HG03354 (cell line): ENCODE data around the gene FBXO22.

Experiments
- ATAC-seq: cut with Tn5 transposase; IDR thresholded peaks from one replicate; pipeline ENCODE4 v1.9.1; 2021; ENCODE audit warnings: mild to moderate bottlenecking; ENCODE audit not compliant: unreplicated experiment, poor library complexity, severe bottlenecking

Gene FBXO22

DNA sequence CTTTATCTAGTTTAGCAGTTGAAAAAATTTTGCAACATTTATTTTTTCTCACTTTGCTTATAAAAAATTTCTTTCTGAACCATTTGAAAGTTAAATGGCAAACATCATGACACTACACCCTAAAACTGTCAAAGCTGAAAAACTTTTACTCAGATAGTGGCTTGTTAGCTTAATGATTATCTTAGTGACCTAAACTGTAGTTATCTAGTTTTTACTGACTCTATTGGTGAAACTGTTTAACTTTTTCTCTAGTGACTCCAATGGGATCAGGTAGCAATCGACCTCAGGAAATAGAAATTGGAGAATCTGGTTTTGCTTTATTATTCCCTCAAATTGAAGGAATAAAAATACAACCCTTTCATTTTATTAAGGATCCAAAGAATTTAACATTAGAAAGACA, 13.3 kb downstream of the FBXO22 start:
- no peak for ATAC-seq

DNA sequence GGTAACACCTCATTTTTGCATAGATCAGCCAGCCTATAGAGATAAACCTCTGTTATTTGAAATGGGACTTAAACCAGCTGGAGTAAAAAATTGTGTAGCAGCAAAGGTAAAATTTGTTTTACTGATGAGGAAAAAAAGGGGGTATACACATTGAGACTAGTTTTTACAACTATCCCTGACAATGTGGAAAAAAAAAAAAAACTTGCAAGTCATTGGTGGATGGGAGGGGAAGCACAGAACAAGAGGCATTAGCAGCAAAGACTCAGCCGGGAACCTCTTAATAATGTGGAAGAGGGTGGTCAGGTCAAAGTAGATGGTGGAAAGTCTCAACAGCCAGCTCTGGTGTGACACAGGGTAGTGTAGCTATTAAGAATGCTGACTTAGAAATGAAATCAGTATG, 14.5 kb downstream of the FBXO22 start:
- no peak for ATAC-seq

DNA sequence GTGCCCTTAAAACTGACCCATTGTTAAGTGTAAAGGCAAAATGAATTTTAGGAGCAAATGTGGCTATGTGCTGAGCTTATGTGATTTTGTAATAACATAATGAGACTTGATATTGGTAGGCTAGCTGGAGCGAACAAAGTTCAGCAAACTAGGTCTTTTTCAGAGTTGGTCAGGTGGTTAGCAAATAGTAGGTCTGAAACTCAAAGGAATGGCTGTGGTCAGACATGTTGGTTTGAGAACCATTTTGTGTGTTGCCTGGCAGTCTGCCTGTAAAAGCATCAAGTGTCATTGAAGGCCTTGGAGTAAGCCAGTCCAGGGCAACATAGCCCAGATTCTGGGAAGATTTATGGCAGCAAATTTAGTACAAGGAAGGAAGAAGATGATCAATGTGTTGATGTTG, 16.4 kb downstream of the FBXO22 start:
- no peak for ATAC-seq

- no peak for ATAC-seq
These were observed 18.3 kb downstream of the FBXO22 start for GRCh38 chr15:75921732-75922703.

DNA sequence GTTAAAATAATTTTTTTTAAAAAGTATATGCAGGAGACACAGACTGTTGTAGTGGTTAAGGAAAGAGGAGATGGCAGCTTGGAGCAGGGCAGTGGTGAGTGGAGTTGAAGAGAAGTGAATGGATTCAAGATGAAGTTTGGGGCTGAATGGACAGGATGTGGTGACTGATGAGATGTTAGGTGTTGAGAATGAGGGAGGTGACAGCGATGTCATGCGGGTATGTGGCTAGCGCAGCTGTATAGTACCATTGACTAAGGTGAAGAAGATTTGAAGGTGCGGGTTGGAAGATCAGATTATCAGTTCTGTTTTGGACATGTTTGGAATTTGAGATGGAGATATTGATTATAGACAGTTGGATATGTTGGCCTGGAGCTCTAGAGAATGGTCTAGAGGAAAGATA, 20.1 kb downstream of the FBXO22 start:
- ATAC-seq, result no peak

- no peak for ATAC-seq
These were observed 20.9 kb downstream of the FBXO22 start for GRCh38 chr15:75924576-75924975.

GRCh38 chr15:75925440-75925839, 21.8 kb downstream of the FBXO22 start:
- ATAC-seq, result no peak

DNA sequence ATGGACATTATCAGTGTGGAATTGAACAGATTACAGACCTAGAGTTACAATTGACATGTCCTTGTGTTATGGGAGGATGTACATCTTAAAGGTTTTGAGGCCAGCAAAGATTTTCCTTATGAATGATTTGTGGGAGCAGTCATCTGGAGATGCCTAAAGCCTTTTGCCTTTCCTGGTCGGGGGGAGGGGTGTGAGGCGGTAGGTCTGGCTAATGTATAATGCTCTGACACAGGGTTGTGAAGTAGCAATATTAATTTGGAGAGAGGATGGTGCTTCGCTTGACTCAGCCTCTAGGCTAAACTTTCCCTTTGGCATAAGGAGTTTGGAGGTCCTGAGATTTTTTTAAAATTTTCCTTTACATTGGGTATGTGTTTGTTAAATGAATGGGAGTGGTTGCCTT, 23.3 kb downstream of the FBXO22 start:
- no peak for ATAC-seq

GRCh38 chr15:75927601-75928000, 23.9 kb downstream of the FBXO22 start:
- no peak for ATAC-seq

DNA sequence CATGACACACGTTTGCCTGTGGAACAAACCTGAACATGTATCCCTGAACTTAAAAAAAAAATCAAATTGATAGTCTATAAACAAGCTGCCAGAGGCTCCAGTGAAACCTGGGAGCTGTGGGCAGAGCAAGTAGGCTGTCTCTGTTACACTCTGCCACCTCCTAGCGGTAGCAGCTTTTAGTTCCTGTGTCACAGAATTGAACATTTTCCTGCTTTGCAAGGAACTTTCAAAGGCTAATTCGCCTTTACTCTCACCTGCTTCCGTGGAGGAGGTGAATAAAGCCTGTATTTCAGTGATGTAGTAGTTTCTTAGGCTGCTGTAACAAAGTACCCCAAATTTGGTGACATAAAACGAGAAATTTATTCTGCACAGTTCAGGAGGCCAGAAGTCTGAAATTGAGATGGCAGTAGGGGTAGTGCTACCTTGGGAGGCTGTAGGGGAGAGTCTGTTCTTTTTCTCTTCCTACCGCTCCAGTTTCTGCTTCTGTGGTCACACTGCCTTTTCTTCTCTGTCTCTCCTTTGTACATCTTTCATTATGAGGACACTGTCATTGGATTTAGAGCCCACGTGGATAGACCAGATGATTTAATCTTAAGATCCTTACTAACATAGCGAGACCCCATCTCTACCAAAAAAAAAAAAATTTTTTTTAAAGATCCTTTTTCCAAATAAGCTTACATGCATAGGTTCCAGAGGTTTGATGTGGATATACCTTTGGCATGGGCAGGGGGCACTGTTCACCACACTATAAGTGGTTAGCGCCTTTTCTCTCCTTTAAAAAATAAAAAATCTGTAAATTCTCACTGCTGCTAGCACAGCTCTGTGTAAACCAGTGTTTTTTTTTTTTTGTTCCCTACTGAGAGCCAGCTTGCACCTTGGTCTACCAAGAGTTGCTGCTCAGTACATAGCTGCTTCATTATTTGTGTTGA, 25.3 kb downstream of the FBXO22 start:
- no peak for ATAC-seq

DNA sequence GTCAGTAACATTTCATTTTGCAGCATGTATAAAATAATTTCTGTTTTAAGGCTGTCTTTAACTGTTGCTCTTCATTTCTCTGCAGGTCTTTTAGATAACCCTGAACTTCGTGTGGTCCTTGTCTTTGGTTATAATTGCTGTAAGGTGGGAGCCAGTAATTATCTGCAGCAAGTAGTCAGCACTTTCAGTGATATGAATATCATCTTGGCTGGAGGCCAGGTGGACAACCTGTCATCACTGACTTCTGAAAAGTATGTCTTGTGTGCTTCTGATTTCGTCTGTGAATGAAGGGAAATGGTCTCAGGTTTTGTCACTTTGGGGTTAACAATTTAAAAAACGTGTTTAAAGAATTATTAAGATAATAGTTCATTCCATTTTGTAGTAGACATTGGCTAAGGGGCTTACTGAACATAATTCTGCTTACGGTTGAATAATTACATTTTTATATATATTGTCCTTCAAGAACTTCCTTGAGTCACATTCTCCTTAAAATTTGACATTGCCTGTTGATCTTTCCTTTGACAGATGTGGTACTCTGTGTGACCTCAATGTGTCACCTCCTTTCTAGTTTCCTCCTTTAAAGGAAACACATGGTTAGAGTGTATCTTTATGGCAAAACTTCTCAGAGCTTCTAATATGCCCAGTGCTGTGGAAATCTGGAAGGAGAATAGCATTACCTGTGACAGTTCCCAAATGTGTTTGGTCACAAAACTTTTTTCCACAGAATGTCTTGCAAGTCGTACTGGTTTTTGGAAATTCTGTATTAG, 26.3 kb downstream of the FBXO22 start:
- no peak for ATAC-seq

- no peak for ATAC-seq
These were observed 27.2 kb downstream of the FBXO22 start for GRCh38 chr15:75930866-75931265.

DNA sequence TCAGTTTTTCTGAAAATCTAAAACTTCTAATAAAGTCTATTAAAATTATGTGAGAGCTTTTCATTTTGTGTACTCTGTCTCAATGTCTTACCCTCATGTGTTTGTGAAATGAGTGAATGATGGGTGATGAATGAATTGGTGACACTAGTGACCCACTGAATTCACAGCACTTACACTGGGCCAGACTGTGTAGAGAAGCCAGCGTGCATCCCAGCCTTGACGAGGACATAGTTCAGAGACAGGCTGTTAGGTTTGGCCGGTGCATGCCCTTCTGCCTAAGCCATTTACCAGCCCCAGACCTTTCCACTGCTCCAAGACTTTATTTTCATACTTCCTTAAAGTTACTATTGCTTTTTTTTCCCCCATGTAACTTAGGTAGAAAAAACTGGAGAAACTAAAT, 38.8 kb downstream of the FBXO22 start:
- no peak for ATAC-seq

- ATAC-seq, result no peak
These were observed 39.6 kb downstream of the FBXO22 start for GRCh38 chr15:75943246-75943645.

DNA sequence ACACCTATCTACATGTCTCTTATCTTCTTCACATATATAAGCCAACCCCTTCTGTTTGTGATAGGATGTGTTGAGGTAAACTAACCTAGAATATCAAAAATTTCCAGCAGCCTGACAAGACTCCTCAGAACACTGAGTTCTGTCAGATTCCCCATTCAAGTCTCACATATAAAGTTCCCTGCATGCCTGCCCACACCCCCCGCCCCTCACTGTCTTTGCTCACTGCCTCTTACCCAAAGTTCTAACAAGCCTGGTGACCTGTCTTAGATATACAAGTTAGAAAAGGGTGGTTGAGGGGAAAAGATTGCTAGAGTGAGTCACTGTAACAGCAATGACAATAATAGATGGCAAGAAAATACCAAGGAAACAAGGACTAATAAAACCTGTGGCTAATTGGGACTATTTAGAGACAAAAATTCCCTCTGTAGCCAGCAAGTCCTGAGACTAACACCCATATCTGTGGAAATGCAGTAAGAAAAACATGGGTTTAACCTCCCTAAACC, 40.1 kb downstream of the FBXO22 start:
- ATAC-seq, result no peak

- no peak for ATAC-seq
These were observed 42.3 kb downstream of the FBXO22 start for GRCh38 chr15:75945953-75946352.

DNA sequence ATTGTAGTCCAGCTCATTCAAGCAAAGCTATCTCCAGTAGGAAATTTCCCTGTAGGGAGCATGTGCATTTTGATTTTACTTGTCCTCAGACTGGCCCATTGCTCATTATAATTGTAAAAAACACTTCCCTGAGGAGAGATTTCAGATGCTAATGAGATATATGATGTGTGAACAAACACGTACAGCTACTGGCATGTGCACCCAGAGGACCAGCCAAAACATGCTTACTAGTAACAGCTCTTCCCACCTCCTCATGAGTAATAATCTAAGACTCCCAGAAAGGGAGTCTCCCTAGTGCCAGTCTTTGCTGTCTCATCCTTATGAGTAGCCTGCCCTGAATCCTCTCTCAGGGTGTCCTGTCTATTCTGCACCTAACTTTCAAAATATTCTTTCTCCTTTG, 43.4 kb downstream of the FBXO22 start:
- ATAC-seq, result no peak

GRCh38 chr15:75948761-75949296, 45.2 kb downstream of the FBXO22 start:
- no peak for ATAC-seq

GRCh38 chr15:75952525-75952924, 48.8 kb downstream of the FBXO22 start:
- no peak for ATAC-seq
